GM21825 (cell line): ENCODE data around the gene ANKRD12.

ENCODE experiments used
- ATAC-seq: cut with Tn5 transposase; IDR thresholded peaks from one replicate; pipeline ENCODE4 v1.9.1; 2021; ENCODE audit warnings: mild to moderate bottlenecking, moderate library complexity; ENCODE audit not compliant: unreplicated experiment

Gene ANKRD12

GRCh38 chr18:9106094-9106493, 30.5 kb upstream of the ANKRD12 start:
- ATAC-seq, result no peak

GRCh38 chr18:9106800-9107584, 29.6 kb upstream of the ANKRD12 start:
- ATAC-seq, result no peak

GRCh38 chr18:9108911-9109310, 27.7 kb upstream of the ANKRD12 start:
- ATAC-seq, result no peak

GRCh38 chr18:9109523-9109922, 27.1 kb upstream of the ANKRD12 start:
- no peak for ATAC-seq

- ATAC-seq, result no peak
Measured at GRCh38 chr18:9113468-9114149, 23.0 kb upstream of the ANKRD12 start.

- ATAC-seq, result no peak
Measured at GRCh38 chr18:9115984-9116383, 20.6 kb upstream of the ANKRD12 start.

GRCh38 chr18:9117980-9118841, 18.4 kb upstream of the ANKRD12 start:
- no peak for ATAC-seq

- ATAC-seq, result no peak
Measured at GRCh38 chr18:9120796-9121195, 15.8 kb upstream of the ANKRD12 start.

GRCh38 chr18:9123520-9123919, 13.1 kb upstream of the ANKRD12 start:
- ATAC-seq, result no peak

GRCh38 chr18:9124824-9125223, 11.8 kb upstream of the ANKRD12 start:
- no peak for ATAC-seq

- ATAC-seq, result no peak
Measured at GRCh38 chr18:9126337-9126736, 10.2 kb upstream of the ANKRD12 start.

- no peak for ATAC-seq
Measured at GRCh38 chr18:9130195-9130594, 6.4 kb upstream of the ANKRD12 start.

GRCh38 chr18:9130806-9131205, 5.8 kb upstream of the ANKRD12 start:
- no peak for ATAC-seq

GRCh38 chr18:9132628-9133027, 4.0 kb upstream of the ANKRD12 start:
- no peak for ATAC-seq

- no peak for ATAC-seq
Measured at GRCh38 chr18:9133225-9133624, 3.4 kb upstream of the ANKRD12 start.

- ATAC-seq, result no peak
Measured at GRCh38 chr18:9135081-9135911, 1.3 kb upstream of the ANKRD12 start.

- peak; percentile 24 for ATAC-seq
Measured at GRCh38 chr18:9135912-9136314, 668 bp upstream of the ANKRD12 start.

- ATAC-seq, result peak; percentile 34
Measured at GRCh38 chr18:9137168-9138066, 836 bp downstream of the ANKRD12 start.

GRCh38 chr18:9139400-9140039, 2.9 kb downstream of the ANKRD12 start:
- ATAC-seq, result no peak
